Left cardiac atrium (tissue), 4 donors: Measurements from ENCODE around the gene ASTN1. TPM values are rescaled to one million over a fixed set of nuclear protein-coding genes. Genes with fewer than 3 reads are reported as not detected.

Experiments used
- ATAC-seq, 2 donors: fragments of 200-7000 bp; cut with Tn5 transposase; one replicate each; pipeline ENCODE4 v1.9.1; 2020; ENCODE audit warnings: mild to moderate bottlenecking in 2 of 2, moderate library complexity in 2 of 2
- DNase-seq: peaks from one replicate; pipeline ENCODE4 v3.0.0-alpha.2; 2020
- intact Hi-C, 2 donors: fragments of 100-400 bp; cut with DNase I; formaldehyde crosslinking; loops; one replicate each; pipeline versions ENCODE4 v1.14.1 to v1.15.1; 2022 to 2023
- total RNA-seq, 2 donors: library from RNA; stranded (reverse); fragmentation: NEBNext Ultra II Directional; extraction: Animal tissue kit (Norgen Biotek cat#: 25700); gene quantifications; one replicate each; pipeline ENCODE4 v1.2.1, GENCODE V29; 2021
- donor health status: DM: no; HTN: yes; CAD: no.
- donor health status: DM: no; HTN: yes; CAD: no; lungs with severe emphysema.
- donor health status: DM: yes; HTN: yes; CAD: no.
- donor health status: Dilated cardiomyopathy.

ASTN1 gene
- total RNA-seq, 2 donors from 2014 or later: 0.79 to 0.94 TPM

DNA sequence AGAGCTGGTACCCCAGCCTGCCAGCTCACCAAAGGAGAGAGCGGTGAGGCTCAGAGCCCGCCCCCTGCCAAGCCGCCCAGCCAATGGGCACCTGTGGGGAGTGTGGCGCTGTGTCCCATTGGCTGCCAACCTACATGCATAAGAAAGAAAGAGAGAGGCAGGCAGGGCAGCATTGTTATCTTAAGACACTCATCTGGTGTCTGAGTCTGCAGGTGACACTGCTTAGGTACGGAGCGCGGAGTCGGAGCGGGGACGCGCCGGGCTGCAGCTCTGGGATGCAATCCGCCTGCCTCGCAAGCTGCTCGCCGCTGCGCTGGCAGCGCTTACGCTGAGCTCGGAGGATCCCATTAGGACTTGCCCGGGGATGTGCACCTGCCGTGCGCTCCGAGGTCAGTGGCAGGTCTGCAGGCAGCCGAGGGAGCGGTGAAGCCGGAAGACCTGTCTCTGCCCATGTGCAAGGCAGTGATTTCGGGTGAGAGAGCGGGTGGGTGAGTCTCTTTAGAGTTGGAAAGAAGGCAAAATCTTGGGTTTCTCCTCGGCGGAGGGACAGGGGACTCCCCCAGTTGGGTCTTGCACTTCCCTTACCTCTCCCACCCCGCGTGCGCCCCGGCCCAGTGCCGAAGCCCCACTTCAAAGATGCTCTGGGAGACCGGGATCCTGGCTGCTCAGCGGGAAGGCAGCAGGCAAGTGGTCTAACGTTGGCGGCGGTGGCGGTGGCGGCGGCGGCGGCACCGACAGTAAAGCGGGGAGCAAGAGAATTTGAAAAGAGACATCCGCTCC is 6.4 kb upstream of the ASTN1 start, which contains the start of gene BRINP2:
Gene BRINP2 (plus strand): TSS at position 203 of the 780 bp plus-strand sequence. CDS start 58,919 bp downstream, outside the sequence.
- peak; percentile 92 to 98 for ATAC-seq
- peak; percentile 59 for DNase-seq
- intact Hi-C loops: no loop called here

- no peak for DNase-seq
- intact Hi-C loops: no loop called here
- no peak for ATAC-seq
These were observed 542 bp upstream of the ASTN1 start for GRCh38 chr1:177165069-177165439.

DNA sequence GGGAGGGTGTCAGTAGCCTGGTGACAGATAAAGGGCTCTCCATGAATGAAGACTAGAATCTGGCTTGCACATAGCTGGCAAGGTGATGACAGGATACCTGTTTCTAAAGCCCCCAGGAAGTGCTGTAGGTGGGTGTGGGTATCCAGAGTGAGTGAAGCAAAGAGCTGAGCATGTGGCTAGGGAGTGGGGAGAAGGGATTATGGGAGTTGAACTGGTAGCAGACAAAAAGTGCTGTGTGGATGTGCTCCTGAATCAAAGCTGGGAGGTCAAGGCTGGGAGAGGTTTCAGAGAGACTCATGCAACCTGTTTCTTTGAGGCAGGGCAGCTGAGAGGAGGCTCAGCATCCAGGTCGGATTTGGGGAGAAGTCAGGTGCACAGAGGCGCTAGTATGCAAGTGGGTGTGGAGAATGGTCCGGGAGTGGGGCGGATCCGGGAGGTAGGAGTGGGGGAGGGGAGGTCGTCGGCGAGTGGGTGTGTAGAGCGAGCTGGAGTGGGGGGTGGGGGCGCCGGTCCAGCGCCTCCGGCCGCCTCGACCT is 600 bp downstream of the ASTN1 start:
- DNase-seq: peak; percentile 18
- intact Hi-C loops: no loop called here
- ATAC-seq: peak in 1 of 2 donors; percentile 27

- no peak for DNase-seq
- no peak for ATAC-seq
- intact Hi-C loops: no loop called here
These were observed 2.3 kb downstream of the ASTN1 start for GRCh38 chr1:177162243-177162642.

- no peak for ATAC-seq
- intact Hi-C loops: no loop called here
- no peak for DNase-seq
These were observed 18.0 kb downstream of the ASTN1 start for GRCh38 chr1:177146499-177146898.

GRCh38 chr1:177145106-177146070 is 19.1 kb downstream of the ASTN1 start:
- no peak for ATAC-seq
- intact Hi-C loops: no loop called here
- DNase-seq: no peak

- ATAC-seq (no peak), DNase-seq (no peak)
These were observed 21.7 kb downstream of the ASTN1 start for GRCh38 chr1:177142791-177143271.

DNA sequence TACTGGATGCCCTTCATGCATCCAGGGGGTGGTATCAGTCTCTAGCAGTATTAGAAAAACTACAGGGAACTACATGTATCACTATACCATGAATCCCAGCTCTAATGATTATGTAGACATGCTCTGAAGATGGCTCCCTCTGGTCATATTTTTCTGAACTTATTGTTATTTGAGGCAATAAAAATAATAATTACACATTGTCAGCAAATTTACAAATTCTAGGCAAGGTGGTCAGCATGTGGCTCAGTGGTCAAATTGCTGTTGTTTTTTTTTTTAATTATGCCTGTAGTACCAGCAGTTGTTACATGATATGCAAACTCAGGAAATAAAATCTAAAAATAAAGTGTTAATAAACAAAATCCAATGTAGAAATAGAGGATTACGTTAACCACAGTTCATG is 22.5 kb downstream of the ASTN1 start:
- intact Hi-C loops: no loop called here
- ATAC-seq: no peak

More at GRCh38 chr1:177142791-177143271, 21.7 kb downstream of the ASTN1 start:
- intact Hi-C loops: no loop called here

DNA sequence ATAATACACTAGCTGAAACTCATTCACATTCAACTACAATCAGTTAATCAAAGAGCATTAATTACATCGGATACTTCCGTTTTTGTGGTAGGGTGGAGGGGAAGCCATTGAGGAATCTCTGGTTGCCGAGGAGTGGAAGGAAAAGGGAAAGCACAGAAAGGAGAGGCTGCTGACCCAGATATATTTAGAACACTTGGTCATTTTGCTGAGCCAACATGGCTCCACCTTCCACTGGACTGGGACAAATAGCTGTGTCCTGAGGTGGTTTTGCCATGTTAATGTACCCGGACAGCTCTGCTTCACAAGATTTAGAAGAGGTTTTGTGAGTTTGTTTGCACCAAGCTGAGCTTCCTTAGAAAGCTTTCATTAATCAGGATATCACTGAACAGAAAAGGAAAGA is 26.2 kb downstream of the ASTN1 start:
- ATAC-seq: no peak
- intact Hi-C loops: no loop called here

More for the DNA sequence above, 22.5 kb downstream of the ASTN1 start:
- DNase-seq: no peak

DNA sequence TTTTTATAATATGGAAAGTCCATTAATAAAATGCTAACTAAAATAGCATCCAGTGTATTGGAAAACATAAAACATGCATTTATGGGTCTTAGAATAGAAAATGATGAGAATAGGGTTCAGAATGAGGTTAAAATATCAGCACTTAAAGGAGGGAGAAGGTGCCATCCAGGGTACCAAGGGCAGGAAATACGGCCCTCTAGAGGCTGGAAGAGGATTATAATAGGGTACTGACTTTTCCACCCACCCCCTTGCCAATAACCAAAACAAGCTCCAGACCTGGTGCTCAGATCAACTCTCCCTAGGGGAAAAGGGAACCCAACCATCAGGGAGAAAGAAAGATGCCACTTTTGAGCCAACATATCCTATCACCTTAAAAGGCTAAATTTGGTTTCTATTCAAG is 26.7 kb downstream of the ASTN1 start:
- DNase-seq: no peak
- ATAC-seq: no peak
- intact Hi-C loops: no loop called here

More for the DNA sequence above, 26.2 kb downstream of the ASTN1 start:
- no peak for DNase-seq

- DNase-seq: no peak
- ATAC-seq: no peak
- intact Hi-C loops: no loop called here
These were observed 29.3 kb downstream of the ASTN1 start for GRCh38 chr1:177135250-177135649.

- intact Hi-C loops: no loop called here
These were observed 30.5 kb downstream of the ASTN1 start for GRCh38 chr1:177133977-177134538.

GRCh38 chr1:177132141-177132540 is 32.4 kb downstream of the ASTN1 start:
- DNase-seq: no peak
- intact Hi-C loops: no loop called here

More at GRCh38 chr1:177133977-177134538, 30.5 kb downstream of the ASTN1 start:
- DNase-seq (no peak), ATAC-seq (no peak)

GRCh38 chr1:177131723-177132122 is 32.8 kb downstream of the ASTN1 start:
- no peak for ATAC-seq
- DNase-seq: no peak
- intact Hi-C loops: no loop called here

More at GRCh38 chr1:177132141-177132540, 32.4 kb downstream of the ASTN1 start:
- no peak for ATAC-seq

DNA sequence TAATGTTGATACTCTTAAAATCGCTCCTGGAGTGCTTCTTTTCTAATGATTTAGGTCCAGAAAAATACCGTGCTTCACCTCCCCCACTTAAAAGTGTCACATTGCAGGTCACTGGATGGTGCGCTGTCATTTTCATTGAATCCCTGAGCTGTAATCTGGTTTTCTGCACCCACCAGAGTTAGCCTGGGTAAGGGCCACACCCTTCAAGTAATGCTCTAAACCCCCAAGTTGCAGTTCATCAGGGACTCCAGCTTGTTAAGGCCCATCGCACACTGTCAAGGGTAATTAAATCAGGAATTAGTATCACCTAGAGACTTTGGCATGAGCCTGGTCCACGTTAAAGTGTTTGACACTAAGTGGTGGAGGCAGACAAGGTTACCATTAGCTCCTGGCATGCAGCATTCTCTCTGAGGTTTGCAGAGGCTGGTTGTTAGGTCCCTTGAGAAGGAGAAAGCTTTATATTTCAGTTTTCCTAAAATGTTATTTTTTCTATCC is 34.0 kb downstream of the ASTN1 start:
- intact Hi-C loops: no loop called here
- DNase-seq: no peak
- ATAC-seq: no peak

DNA sequence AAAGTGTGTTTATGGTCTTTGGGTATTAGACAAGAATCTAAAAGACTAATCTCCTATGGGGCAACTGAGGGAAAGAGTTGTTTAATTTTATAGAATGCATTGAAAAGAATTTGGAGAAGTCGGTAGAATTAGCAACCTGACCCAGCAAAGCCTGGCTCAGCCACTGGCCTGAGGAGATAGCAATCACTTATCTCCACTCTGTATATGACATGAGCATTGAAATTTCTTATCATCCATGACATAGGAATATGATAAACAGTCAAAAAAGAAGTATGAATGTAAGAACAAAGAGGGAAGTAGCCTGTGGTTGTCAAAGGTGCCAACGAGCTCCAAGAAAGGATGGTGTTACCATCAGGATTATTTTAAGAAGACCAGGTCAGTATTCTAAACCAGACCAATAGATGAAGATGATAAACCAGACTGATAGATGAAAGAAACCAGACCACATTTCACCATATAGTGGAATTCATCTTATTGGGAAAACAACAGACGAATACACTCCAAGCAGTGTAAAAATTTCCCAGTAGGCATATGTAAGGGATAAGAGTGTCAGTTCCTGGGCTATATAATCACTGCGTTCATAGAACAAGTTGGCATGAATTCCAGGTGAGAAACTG is 35.7 kb downstream of the ASTN1 start:
- intact Hi-C loops: no loop called here
- ATAC-seq: no peak
- DNase-seq: no peak

GRCh38 chr1:177126267-177126666 is 38.2 kb downstream of the ASTN1 start:
- intact Hi-C loops: no loop called here
- no peak for DNase-seq
- ATAC-seq: no peak

- ATAC-seq: no peak
- intact Hi-C loops: no loop called here
These were observed 39.8 kb downstream of the ASTN1 start for GRCh38 chr1:177124577-177125278.

More at GRCh38 chr1:177124577-177125278, 39.8 kb downstream of the ASTN1 start:
- no peak for DNase-seq
